ENCODE data around the gene TPX2. TPM values are rescaled to one million over a fixed set of nuclear protein-coding genes. Genes with fewer than 3 reads are reported as not detected.

TPX2 gene
- total and polyA plus RNA-seq, 2 of the 8 experiments (the other 6 are each of a cell fraction or from before 2014, with no cell fraction given), result 43.6 to 125 TPM

GRCh38 chr20:31781945-31782344 is 42.9 kb downstream of the TPX2 start:
- no peak overlapping the region for H3K14ac ChIP-seq (ENCODE audit: insufficient read length)
- TF ChIP-seq ZNF274 (IDR thresholded peaks at IDR 0.05; ENCODE audit: borderline replicate concordance, extremely low read depth, low read length), result no peak
- TF ChIP-seq FOSL1 (IDR thresholded peaks at IDR 0.05; ENCODE audit: insufficient read depth, low read depth, low read length), result no peak
- TF ChIP-seq SRF (IDR thresholded peaks at IDR 0.05; ENCODE audit: low read depth, low read length), result no peak
- TF ChIP-seq KDM4A (IDR thresholded peaks at IDR 0.05; ENCODE audit: low read depth, low read length, severe bottlenecking), result no peak
- no peak for TF ChIP-seq POLR2AphosphoS5 (IDR thresholded peaks at IDR 0.05; ENCODE audit: low read depth, low read length)
- no peak for TF ChIP-seq SIN3A (conservative IDR thresholded peaks at IDR 0.05 in 1 of 2, IDR thresholded peaks at IDR 0.05 in 1 of 2; ENCODE audit: low read depth in 1 of 2, low read length in 2 of 2)
- no peak for TF ChIP-seq BRCA1 (IDR thresholded peaks at IDR 0.05; ENCODE audit: low read depth, low read length)
- TF ChIP-seq RAD21 (IDR thresholded peaks at IDR 0.05 in 1 of 2, conservative IDR thresholded peaks at IDR 0.05 in 1 of 2; ENCODE audit: low read depth in 2 of 2, low read length in 2 of 2), result no peak
- TF ChIP-seq PHF8 (conservative IDR thresholded peaks at IDR 0.05; ENCODE audit: low read depth, low read length), result no peak
- no peak for TF ChIP-seq TBP (IDR thresholded peaks at IDR 0.05; ENCODE audit: low read depth, low read length)
- no peak for TF ChIP-seq CTBP2 (IDR thresholded peaks at IDR 0.05; ENCODE audit: borderline replicate concordance, insufficient read depth, insufficient read length, low read length)
- FAIRE-seq (peak; percentile 19), DNase-seq (ENCODE audit: low read depth in 1 of 2, low spot score in 2 of 2) (no peak)
- no peak overlapping the region for H3K4ac ChIP-seq (replicated peaks; ENCODE audit: insufficient read length, low read depth, low read length)
- H2BK12ac ChIP-seq (ENCODE audit: low read depth, low read length), result no peak overlapping the region
- H3K4me3 ChIP-seq (ENCODE audit: extremely low read depth in 1 of 4, insufficient read depth in 2 of 4, low read depth in 3 of 4, low read length in 4 of 4), result no peak overlapping the region
- H3K79me1 ChIP-seq (ENCODE audit: low read depth, low read length), result no peaks in the 10 kb centered on the region
- no peaks in the 10 kb centered on the region for H3K27me3 ChIP-seq (replicated peaks in 1 of 4; ENCODE audit: control insufficient read depth in 3 of 4, extremely low read depth in 1 of 4, insufficient read depth in 3 of 4, low read length in 3 of 4)
- H4K5ac ChIP-seq (ENCODE audit: insufficient read length, low read depth, low read length), result no peak overlapping the region
- no peaks in the 10 kb centered on the region for H3K9me3 ChIP-seq (ENCODE audit: insufficient read depth in 2 of 2, low read depth in 1 of 2, low read length in 1 of 2)
- no peak overlapping the region for H3K27ac ChIP-seq (ENCODE audit: low read depth, low read length)
- no peaks in the 10 kb centered on the region for H3K79me2 ChIP-seq (ENCODE audit: control insufficient read depth in 1 of 2, insufficient read depth in 2 of 2, low read length in 2 of 2)
- 97% methylated on average over 4 of the region's 4 CpGs; no CpG with 5 or more reads in 1 of the 2 experiments for WGBS, 2 experiments (ENCODE audit: extremely low coverage in 1 of 2, insufficient coverage in 1 of 2, insufficient read length in 1 of 2, insufficient replicate concordance in 2 of 2, low coverage in 1 of 2, low lambda C conversion rate in 2 of 2, missing lambda C conversion rate in 1 of 2)
- no peak overlapping the region for H4K91ac ChIP-seq (replicated peaks; ENCODE audit: insufficient read length, low read length)
- H3K4me1 ChIP-seq (replicated peaks in 1 of 4; ENCODE audit: control insufficient read depth in 3 of 4, insufficient read depth in 4 of 4, low read length in 3 of 4), result peaks cover 3 to 11% (median 6%) of the 10 kb centered on the region in 4 experiments; a peak in 6 of 7 replicates
- H3K23ac ChIP-seq (ENCODE audit: insufficient read length), result no peak overlapping the region
- H2AK5ac ChIP-seq (ENCODE audit: low read depth, low read length), result no peak overlapping the region
- no peak overlapping the region for H2BK120ac ChIP-seq (replicated peaks; ENCODE audit: low read depth, low read length)
- H2BK15ac ChIP-seq (ENCODE audit: low read length), result no peak overlapping the region
- H4K8ac ChIP-seq (ENCODE audit: extremely low read depth, insufficient read depth, low read length), result no peak overlapping the region
- no peak overlapping the region for H3K4me2 ChIP-seq (ENCODE audit: insufficient read depth in 1 of 2, low read depth in 2 of 2, low read length in 2 of 2)
- ChIA-PET POLR2A (ENCODE audit: partially characterized antibody) (no interaction called here), CTCF (ENCODE audit: partially characterized antibody) (no interaction called here)
- H2BK5ac ChIP-seq (ENCODE audit: low read depth, low read length), result no peak overlapping the region
- H3K56ac ChIP-seq (replicated peaks; ENCODE audit: insufficient read length, low read depth, low read length), result no peak overlapping the region
- no peak overlapping the region for H3K18ac ChIP-seq (ENCODE audit: extremely low read depth, low read length)
- H4K20me1 ChIP-seq (replicated peaks in 1 of 2; ENCODE audit: control insufficient read depth in 1 of 2, insufficient read depth in 2 of 2, low read length in 2 of 2), result peaks cover 0 to 5% of the 10 kb centered on the region in 2 experiments
- no peak overlapping the region for H2BK20ac ChIP-seq (ENCODE audit: low read length)
- no peak overlapping the region for H2AFZ ChIP-seq (ENCODE audit: low read length)
- no peak overlapping the region for H3K9ac ChIP-seq (replicated peaks in 1 of 4; ENCODE audit: extremely low read depth in 1 of 4, low read depth in 3 of 4, low read length in 3 of 4)
- peaks cover 62 to 90% (median 70%) of the 10 kb centered on the region in 4 experiments for H3K36me3 ChIP-seq (ENCODE audit: control insufficient read depth in 2 of 4, insufficient read depth in 4 of 4, low read length in 3 of 4)
- H3K23me2 ChIP-seq (ENCODE audit: low read depth, low read length), result no peaks in the 10 kb centered on the region; the same call in 1 of the 2 replicates
